ENCODE data around the gene TCP11L2. TPM values are rescaled to one million over a fixed set of nuclear protein-coding genes. Genes with fewer than 3 reads are reported as not detected.
A peak's percentile ranks its signal among the peaks of the same experiment; 100 is the strongest.

The TCP11L2 gene
- total and polyA plus RNA-seq, 2 of the 13 experiments (the other 11 are each of a cell fraction or from before 2014, with no cell fraction given) = 4.6 to 24.1 TPM

DNA sequence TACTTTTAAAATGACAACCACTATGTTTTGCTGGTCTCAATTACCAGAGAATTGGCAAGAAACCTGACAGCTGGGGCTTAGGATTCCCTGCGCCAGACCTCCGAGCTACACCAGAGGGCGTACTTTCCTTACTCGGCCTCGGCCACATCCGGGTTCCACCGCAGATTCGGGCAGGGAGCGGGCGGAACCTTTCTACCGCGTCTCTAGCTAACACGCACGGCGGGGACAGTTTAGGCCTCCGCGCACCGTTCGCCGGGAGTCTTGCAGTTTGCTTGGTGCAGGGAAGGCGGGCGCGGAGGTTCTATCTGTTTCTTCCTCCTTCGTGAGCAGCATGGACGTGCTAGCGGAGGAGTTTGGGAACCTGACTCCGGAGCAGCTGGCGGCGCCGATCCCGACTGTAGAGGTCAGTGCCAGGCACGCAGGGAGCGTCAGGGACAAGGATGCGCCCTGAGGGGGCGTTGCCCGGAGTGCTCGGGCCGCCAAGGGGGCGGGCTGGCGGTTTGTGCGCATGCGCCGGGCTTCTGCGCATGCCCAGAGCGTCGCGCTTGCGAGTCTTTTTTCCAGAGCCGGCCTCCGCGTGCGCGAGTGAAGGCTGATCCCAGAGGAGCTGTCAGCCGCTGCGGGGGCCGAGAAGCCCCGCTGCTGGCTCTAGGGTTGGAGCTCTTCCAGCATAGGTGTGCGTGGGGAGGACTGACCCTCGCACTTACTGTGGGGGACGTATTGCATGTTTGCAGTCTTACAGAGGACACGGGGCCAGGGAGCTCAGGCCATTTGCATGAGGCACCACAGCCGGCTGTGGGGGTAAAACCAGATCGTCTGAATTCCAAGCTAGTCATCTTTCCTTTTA lies 55.2 kb downstream of the TCP11L2 start, which contains the start of gene POLR3B (continued):
- TF ChIP-seq SOX6 (IDR thresholded peaks at IDR 0.05) (no peak), SOX6 (CRISPR knock-in tag; IDR thresholded peaks at IDR 0.05) (peak; percentile 80), ZMAT3 (CRISPR knock-in tag; conservative IDR thresholded peaks at IDR 0.05) (peak; percentile 91), NRL (CRISPR knock-in tag; IDR thresholded peaks at IDR 0.05; ENCODE audit: borderline replicate concordance) (peak; percentile 91; the same call in 1 of the 2 replicates), SPEN (CRISPR knock-in tag; IDR thresholded peaks at IDR 0.05; ENCODE audit: low read depth) (peak; percentile 98), SIN3A (IDR thresholded peaks at IDR 0.05; ENCODE audit: borderline replicate concordance, low read depth, low read length) (no peak), MTF2 (CRISPR knock-in tag; IDR thresholded peaks at IDR 0.05; ENCODE audit: borderline replicate concordance) (no peak; the same call in 1 of the 2 replicates), RNF2 (conservative IDR thresholded peaks at IDR 0.05; ENCODE audit: low read depth) (peak; percentile 91), MTA1 (CRISPR knock-in tag; IDR thresholded peaks at IDR 0.05; ENCODE audit: borderline replicate concordance) (peak; percentile 87), HDAC1 (CRISPR knock-in tag; IDR thresholded peaks at IDR 0.05) (peak; percentile 96), MATR3 (CRISPR knock-in tag; IDR thresholded peaks at IDR 0.05) (no peak)
- TF ChIP-seq, protein P1, sequence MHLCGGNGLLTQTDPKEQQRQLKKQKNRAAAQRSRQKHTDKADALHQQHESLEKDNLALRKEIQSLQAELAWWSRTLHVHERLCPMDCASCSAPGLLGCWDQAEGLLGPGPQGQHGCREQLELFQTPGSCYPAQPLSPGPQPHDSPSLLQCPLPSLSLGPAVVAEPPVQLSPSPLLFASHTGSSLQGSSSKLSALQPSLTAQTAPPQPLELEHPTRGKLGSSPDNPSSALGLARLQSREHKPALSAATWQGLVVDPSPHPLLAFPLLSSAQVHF (CRISPR knock-in tag; IDR thresholded peaks at IDR 0.05) = peak; percentile 78; the same call in 1 of the 2 replicates
- TF ChIP-seq, protein P2, sequence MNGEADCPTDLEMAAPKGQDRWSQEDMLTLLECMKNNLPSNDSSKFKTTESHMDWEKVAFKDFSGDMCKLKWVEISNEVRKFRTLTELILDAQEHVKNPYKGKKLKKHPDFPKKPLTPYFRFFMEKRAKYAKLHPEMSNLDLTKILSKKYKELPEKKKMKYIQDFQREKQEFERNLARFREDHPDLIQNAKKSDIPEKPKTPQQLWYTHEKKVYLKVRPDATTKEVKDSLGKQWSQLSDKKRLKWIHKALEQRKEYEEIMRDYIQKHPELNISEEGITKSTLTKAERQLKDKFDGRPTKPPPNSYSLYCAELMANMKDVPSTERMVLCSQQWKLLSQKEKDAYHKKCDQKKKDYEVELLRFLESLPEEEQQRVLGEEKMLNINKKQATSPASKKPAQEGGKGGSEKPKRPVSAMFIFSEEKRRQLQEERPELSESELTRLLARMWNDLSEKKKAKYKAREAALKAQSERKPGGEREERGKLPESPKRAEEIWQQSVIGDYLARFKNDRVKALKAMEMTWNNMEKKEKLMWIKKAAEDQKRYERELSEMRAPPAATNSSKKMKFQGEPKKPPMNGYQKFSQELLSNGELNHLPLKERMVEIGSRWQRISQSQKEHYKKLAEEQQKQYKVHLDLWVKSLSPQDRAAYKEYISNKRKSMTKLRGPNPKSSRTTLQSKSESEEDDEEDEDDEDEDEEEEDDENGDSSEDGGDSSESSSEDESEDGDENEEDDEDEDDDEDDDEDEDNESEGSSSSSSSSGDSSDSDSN (CRISPR knock-in tag; IDR thresholded peaks at IDR 0.05) = peak; percentile 96
- TF ChIP-seq, protein P3, sequence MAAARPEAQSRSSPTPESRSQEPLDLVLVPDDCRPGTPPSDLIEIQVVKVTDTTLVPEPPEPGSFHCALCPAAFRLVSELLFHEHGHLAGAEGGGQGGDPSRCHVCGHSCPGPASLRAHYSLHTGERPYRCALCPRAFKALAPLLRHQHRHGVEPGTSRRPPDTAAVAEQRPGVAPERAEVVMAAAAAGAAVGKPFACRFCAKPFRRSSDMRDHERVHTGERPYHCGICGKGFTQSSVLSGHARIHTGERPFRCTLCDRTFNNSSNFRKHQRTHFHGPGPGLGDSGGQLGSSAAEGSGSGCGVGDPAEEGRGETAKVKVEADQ (CRISPR knock-in tag; IDR thresholded peaks at IDR 0.05; ENCODE audit: borderline replicate concordance) = peak; percentile 82; the same call in 1 of the 2 replicates
- TF ChIP-seq, protein P4, sequence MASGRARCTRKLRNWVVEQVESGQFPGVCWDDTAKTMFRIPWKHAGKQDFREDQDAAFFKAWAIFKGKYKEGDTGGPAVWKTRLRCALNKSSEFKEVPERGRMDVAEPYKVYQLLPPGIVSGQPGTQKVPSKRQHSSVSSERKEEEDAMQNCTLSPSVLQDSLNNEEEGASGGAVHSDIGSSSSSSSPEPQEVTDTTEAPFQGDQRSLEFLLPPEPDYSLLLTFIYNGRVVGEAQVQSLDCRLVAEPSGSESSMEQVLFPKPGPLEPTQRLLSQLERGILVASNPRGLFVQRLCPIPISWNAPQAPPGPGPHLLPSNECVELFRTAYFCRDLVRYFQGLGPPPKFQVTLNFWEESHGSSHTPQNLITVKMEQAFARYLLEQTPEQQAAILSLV (CRISPR knock-in tag; IDR thresholded peaks at IDR 0.05; ENCODE audit: borderline replicate concordance) = peak; percentile 50; the same call in 1 of the 2 replicates
- TF ChIP-seq, protein P5, sequence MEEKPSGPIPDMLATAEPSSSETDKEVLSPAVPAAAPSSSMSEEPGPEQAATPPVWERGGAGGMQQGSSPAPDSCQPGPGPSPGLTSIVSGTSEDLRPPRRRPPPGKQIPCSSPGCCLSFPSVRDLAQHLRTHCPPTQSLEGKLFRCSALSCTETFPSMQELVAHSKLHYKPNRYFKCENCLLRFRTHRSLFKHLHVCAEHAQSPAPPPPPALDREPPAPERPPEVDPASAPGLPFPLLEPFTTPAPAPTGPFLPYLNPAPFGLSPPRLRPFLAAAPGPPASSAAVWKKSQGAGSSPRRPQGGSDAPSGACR (CRISPR knock-in tag; IDR thresholded peaks at IDR 0.05) = peak; percentile 75; the same call in 1 of the 2 replicates
